Measurements from ENCODE around the gene NAALAD2.

GRCh38 chr11:90192869-90193582 is 58.6 kb downstream of the NAALAD2 start:
- TF ChIP-seq POLR2A (IDR thresholded peaks at IDR 0.05) (no peak), CTCF (IDR thresholded peaks at IDR 0.05) (no peak)
